ENCODE measurements around the gene YJEFN3. TPM values are rescaled to one million over a fixed set of nuclear protein-coding genes. Genes with fewer than 3 reads are reported as not detected.

The YJEFN3 gene
- total RNA-seq, 2 experiments from 2014 or later = 6.9 to 8.2 TPM

GRCh38 chr19:19568802-19569756, 40.4 kb downstream of the YJEFN3 start:
- peaks cover 38% of the 10 kb centered on the region for H3K36me3 Mint-ChIP-seq
- POLR2A ChIA-PET = interaction anchor here (0.6 kb wide), 1 partner anchor 16 kb away, joined by 3 read pairs; no protein-coding TSS in a partner anchor
- peak overlapping the region; percentile 74 for H3K27ac Mint-ChIP-seq
- H3K9me3 Mint-ChIP-seq = no peaks in the 10 kb centered on the region
- peak; percentile 55 for DNase-seq
- H3K4me3 Mint-ChIP-seq = no peak overlapping the region
- CTCF ChIA-PET = interaction anchor here (2.1 to 2.7 kb wide), 2 partner anchors 14 to 37 kb away, joined by 7 to 12 read pairs; no protein-coding TSS in a partner anchor
- intact Hi-C loops (cut with micrococcal nuclease) = no loop called here
- peaks cover 8% of the 10 kb centered on the region for H3K4me1 Mint-ChIP-seq (ENCODE audit: low read depth)
- no peaks in the 10 kb centered on the region for H3K27me3 Mint-ChIP-seq

DNA sequence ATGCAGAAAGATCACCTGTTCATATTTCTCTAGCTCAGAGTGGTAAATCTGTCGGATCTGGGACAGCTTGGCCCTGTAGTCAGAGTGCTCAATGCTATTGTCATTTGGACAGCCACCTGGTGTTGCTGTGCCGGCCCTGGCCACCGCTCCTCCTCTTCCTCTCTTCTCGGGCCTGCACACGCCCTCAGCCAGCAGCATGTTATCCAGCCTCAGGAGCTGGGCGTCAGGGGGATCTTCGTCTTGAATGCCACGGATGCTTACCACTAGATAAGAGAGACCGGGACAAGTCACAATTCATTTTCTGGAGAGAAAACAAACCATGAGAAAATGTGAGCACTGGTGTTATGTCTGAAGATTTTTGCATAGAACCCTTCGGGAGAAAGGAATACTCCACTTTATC, 41.9 kb downstream of the YJEFN3 start:
- no peak for DNase-seq
- peaks cover 8% of the 10 kb centered on the region for H3K4me1 Mint-ChIP-seq (ENCODE audit: low read depth)
- no peak overlapping the region for H3K4me3 Mint-ChIP-seq
- ChIA-PET POLR2A (interaction anchor here (1.0 kb wide), 1 partner anchor 17 kb away, joined by 3 read pairs; no protein-coding TSS in a partner anchor), CTCF (interaction anchor here (1.7 kb wide), 1 partner anchor 16 kb away, joined by 6 read pairs; no protein-coding TSS in a partner anchor)
- H3K27ac Mint-ChIP-seq = no peak overlapping the region
- H3K27me3 Mint-ChIP-seq = no peaks in the 10 kb centered on the region
- no peaks in the 10 kb centered on the region for H3K9me3 Mint-ChIP-seq
- peaks cover 26% of the 10 kb centered on the region for H3K36me3 Mint-ChIP-seq
- intact Hi-C loops (cut with micrococcal nuclease) = no loop called here

- Mint-ChIP-seq H3K4me3 (no peak overlapping the region), H3K36me3 (peaks cover 25% of the 10 kb centered on the region), H3K27me3 (no peaks in the 10 kb centered on the region), H3K4me1 (ENCODE audit: low read depth) (peaks cover 8% of the 10 kb centered on the region), H3K27ac (no peak overlapping the region), H3K9me3 (no peaks in the 10 kb centered on the region)
- intact Hi-C loops (cut with micrococcal nuclease) = no loop called here
- CTCF ChIA-PET = interaction anchor here (1.7 kb wide), 1 partner anchor 16 kb away, joined by 6 read pairs; no protein-coding TSS in a partner anchor
- DNase-seq = no peak
- POLR2A ChIA-PET = interaction anchor here (1.0 kb wide), 1 partner anchor 16 kb away, joined by 3 read pairs; no protein-coding TSS in a partner anchor
Measured at GRCh38 chr19:19571071-19571786, 42.5 kb downstream of the YJEFN3 start.

DNA sequence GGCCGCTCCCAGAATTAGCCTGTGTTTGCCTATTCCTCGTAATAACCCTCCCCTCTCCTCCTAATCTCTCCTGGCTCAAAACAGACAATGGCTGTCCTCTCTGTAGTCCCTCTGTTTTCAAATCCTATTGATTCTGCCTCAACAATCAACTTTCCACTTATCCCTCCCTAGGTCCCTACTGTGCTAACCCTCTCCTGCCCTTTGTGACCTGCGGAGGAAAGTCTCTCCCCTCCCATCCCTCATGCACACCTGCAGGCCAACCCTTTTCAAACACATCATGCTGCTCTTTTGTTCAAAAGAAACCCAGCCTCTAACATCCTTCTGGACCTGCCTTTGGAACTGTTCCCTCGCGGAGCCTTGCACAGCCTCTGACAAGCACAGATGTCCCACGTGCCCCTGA, 46.7 kb downstream of the YJEFN3 start:
- Mint-ChIP-seq H3K27ac (no peak overlapping the region), H3K27me3 (no peaks in the 10 kb centered on the region), H3K4me1 (ENCODE audit: low read depth) (peaks cover 1% of the 10 kb centered on the region), H3K36me3 (peaks cover 5% of the 10 kb centered on the region), H3K4me3 (no peak overlapping the region), H3K9me3 (no peaks in the 10 kb centered on the region)
- intact Hi-C loops (cut with micrococcal nuclease) = no loop called here
- POLR2A ChIA-PET = interaction anchor here (0.6 kb wide), 2 partner anchors 15 to 89 kb away, joined by 3 to 5 read pairs; no protein-coding TSS in a partner anchor
- no peak for DNase-seq
- CTCF ChIA-PET = interaction anchor here (2.0 kb wide), 1 partner anchor 21 kb away, joined by 6 read pairs; no protein-coding TSS in a partner anchor

GRCh38 chr19:19578252-19578651, 49.5 kb downstream of the YJEFN3 start:
- Mint-ChIP-seq H3K27me3 (no peaks in the 10 kb centered on the region), H3K4me3 (no peak overlapping the region), H3K27ac (no peak overlapping the region), H3K36me3 (peaks cover 2% of the 10 kb centered on the region), H3K9me3 (no peaks in the 10 kb centered on the region), H3K4me1 (ENCODE audit: low read depth) (peaks cover 8% of the 10 kb centered on the region)
- no peak for DNase-seq
- CTCF ChIA-PET = interaction anchor here (0.6 to 6.5 kb wide), 4 partner anchors 12 to 655 kb away, joined by 3 to 34 read pairs (median 3); no protein-coding TSS in a partner anchor
- intact Hi-C loops (cut with micrococcal nuclease) = no loop called here
- POLR2A ChIA-PET = no interaction called here

DNA sequence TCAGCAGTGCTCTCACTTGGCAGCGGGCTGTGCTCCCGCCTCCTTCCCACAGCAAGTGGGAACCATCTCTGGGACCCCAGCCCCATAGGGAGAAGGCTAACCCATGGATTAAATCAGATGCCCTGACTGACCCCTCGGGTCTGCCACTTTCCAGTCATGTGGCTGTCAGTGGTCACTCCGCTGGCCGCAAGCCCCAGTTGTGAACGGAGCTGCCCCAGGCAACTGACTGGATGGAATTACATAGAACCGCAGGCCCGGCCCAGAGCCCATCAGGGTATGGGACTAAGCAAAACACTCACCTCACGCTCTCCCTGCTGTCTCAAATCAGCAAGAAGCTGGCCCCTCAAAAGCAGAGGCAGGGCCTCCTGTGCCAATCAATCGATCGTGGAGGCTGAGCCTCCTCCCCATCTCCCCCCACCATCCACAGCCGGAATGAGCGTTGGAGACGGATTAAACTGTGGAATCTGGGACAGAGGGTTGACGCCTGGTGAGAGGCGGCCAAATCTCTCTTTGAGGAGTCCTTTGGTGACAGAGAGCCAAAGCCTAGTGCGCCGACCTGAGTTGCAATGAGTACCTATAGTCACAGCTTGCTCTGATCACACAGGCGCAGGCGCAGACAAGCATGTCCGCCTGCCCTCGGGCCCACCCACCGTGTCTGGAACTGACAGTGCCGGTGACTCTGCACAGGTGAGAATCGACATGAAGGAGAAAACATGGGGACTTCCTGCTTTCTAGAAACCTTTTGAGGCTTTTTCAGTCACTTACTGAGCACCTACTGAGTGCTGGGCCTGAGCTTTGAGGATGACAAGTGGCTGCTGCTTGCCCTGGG, 51.0 kb downstream of the YJEFN3 start:
- H3K27me3 Mint-ChIP-seq = no peaks in the 10 kb centered on the region
- H3K27ac Mint-ChIP-seq = no peak overlapping the region
- ChIA-PET CTCF (interaction anchor here (1.4 to 6.5 kb wide), 2 partner anchors 10 to 26 kb away, joined by 3 to 34 read pairs; no protein-coding TSS in a partner anchor), POLR2A (interaction anchor here (0.7 kb wide), 1 partner anchor 28 kb away, joined by 3 read pairs; no protein-coding TSS in a partner anchor)
- peaks cover 4% of the 10 kb centered on the region for H3K36me3 Mint-ChIP-seq
- H3K4me3 Mint-ChIP-seq = no peak overlapping the region
- intact Hi-C loops (cut with micrococcal nuclease) = no loop called here
- H3K4me1 Mint-ChIP-seq (ENCODE audit: low read depth) = peaks cover 8% of the 10 kb centered on the region
- H3K9me3 Mint-ChIP-seq = no peaks in the 10 kb centered on the region
- no peak for DNase-seq

DNA sequence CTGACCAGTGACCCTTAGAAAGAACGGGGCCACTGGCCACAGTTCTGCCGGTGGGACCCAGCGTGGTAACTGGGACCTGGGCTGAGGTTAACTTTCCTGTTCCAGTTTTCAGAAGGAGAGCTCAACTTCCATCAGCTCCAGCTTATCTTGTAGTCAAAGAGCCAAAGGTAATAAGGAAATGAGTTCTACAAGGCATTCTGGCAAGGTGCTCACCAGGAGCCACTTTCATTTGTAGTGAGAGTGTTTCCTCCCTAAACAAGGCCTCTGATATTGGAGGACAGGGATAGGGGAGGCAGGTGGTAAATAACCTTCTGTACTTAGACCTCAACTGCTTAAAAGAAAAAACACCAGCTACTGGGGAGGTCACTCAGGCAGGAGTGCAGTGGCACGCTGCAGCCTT, 51.7 kb downstream of the YJEFN3 start:
- DNase-seq = no peak
- H3K27me3 Mint-ChIP-seq = no peaks in the 10 kb centered on the region
- H3K4me3 Mint-ChIP-seq = no peak overlapping the region
- H3K36me3 Mint-ChIP-seq = peaks cover 5% of the 10 kb centered on the region
- H3K4me1 Mint-ChIP-seq (ENCODE audit: low read depth) = peaks cover 8% of the 10 kb centered on the region
- no peak overlapping the region for H3K27ac Mint-ChIP-seq
- CTCF ChIA-PET = interaction anchor here (6.5 kb wide), 1 partner anchor 26 kb away, joined by 34 read pairs; no protein-coding TSS in a partner anchor
- POLR2A ChIA-PET = interaction anchor here (0.7 kb wide), 1 partner anchor 28 kb away, joined by 3 read pairs; no protein-coding TSS in a partner anchor
- intact Hi-C loops (cut with micrococcal nuclease) = no loop called here
- no peaks in the 10 kb centered on the region for H3K9me3 Mint-ChIP-seq

DNA sequence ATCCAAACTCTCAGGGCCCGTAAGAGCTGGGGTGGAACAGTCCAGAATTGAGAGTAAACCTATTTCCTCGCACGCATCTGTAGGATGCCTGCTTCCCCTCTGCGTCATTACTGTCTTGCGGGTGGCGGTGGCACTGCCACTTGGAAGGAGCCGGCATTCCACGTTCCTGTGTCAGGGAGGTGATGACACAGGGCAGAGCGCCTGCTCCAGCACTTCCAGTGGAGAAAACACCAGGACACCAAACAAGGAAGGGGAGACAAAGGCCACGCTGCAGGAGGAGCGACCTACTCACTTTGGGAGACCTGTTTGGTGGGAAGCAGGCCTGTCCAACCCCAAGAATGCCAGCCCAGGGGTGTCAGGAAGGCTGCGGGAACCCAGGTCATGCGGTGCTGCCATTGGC, 52.7 kb downstream of the YJEFN3 start:
- peaks cover 8% of the 10 kb centered on the region for H3K4me1 Mint-ChIP-seq (ENCODE audit: low read depth)
- H3K27me3 Mint-ChIP-seq = no peaks in the 10 kb centered on the region

DNA sequence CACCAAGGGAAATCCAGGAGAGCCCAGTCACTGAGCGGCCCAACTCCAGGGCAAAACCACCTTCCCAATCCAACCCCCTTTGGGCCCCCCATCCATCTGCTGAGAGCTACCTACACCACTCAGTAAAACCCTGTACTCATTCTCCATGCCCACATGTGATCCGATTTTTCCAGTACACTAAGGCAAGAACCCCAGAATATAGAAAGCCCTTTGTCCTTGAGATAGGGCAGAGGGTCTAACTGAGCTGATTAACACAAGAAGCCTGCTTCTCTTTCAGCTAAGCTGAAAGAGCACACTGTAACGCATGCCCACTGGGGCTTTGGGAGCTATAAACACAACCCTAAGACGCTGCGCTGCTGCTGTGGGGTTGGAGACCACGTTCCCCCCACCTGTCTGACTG, 53.8 kb downstream of the YJEFN3 start:
- no peak for DNase-seq
- H3K27ac Mint-ChIP-seq = no peak overlapping the region
- peaks cover 8% of the 10 kb centered on the region for H3K4me1 Mint-ChIP-seq (ENCODE audit: low read depth)
- intact Hi-C loops (cut with micrococcal nuclease) = no loop called here
- no peaks in the 10 kb centered on the region for H3K9me3 Mint-ChIP-seq
- no peak overlapping the region for H3K4me3 Mint-ChIP-seq
- ChIA-PET CTCF (interaction anchor here (0.5 to 6.5 kb wide), 3 partner anchors 28 to 80 kb away, joined by 3 to 34 read pairs (median 4); no protein-coding TSS in a partner anchor), POLR2A (no interaction called here)
- H3K36me3 Mint-ChIP-seq = peaks cover 9% of the 10 kb centered on the region
- no peaks in the 10 kb centered on the region for H3K27me3 Mint-ChIP-seq

More for the DNA sequence above, 52.7 kb downstream of the YJEFN3 start:
- CTCF ChIA-PET = interaction anchor here (6.5 kb wide), 1 partner anchor 27 kb away, joined by 34 read pairs; no protein-coding TSS in a partner anchor
- intact Hi-C loops (cut with micrococcal nuclease) = no loop called here
- Mint-ChIP-seq H3K27ac (no peak overlapping the region), H3K4me3 (no peak overlapping the region), H3K9me3 (no peaks in the 10 kb centered on the region), H3K36me3 (peaks cover 9% of the 10 kb centered on the region)
- no peak for DNase-seq
- POLR2A ChIA-PET = no interaction called here

DNA sequence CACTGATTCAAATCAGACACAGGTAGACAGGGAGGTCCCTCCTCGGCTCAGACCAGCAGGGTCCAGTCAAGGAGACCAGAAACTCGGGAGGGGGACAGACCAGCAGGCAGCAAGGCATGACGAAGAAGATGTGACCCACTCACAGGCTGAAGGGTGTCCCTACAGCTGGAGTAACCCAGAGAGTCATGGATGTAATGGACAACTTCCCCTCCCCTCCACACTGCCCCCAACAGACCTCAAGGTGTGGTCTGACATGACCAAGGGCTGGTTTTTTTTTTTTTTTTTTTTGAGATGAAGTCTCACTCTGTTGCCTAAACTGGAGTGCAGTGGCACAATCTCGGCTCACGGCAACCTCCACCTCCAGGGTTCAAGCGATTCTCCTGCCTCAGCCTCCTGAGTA, 55.6 kb downstream of the YJEFN3 start:
- Mint-ChIP-seq H3K27ac (no peak overlapping the region), H3K36me3 (peaks cover 21% of the 10 kb centered on the region), H3K27me3 (no peaks in the 10 kb centered on the region), H3K4me3 (no peak overlapping the region), H3K9me3 (no peaks in the 10 kb centered on the region), H3K4me1 (ENCODE audit: low read depth) (peaks cover 22% of the 10 kb centered on the region)
- DNase-seq = no peak
- POLR2A ChIA-PET = no interaction called here
- CTCF ChIA-PET = interaction anchor here (1.0 kb wide), 1 partner anchor 60 kb away, joined by 3 read pairs; no protein-coding TSS in a partner anchor
- intact Hi-C loops (cut with micrococcal nuclease) = no loop called here

Measured in activated CD4-positive, alpha-beta memory T cell treated with anti-CD3 and anti-CD28 coated beads for 36 hours (primary cell).